Liver (tissue), 9 donors: ENCODE results near the gene ATP10A. TPM values are rescaled to one million over a fixed set of nuclear protein-coding genes. Genes with fewer than 3 reads are reported as not detected.

Experiments used
- DNase-seq: peaks from one replicate; pipeline ENCODE4 v3.0.0-alpha.2; 2017; ENCODE audit warnings: low spot score
- H3K27ac ChIP-seq, 2 donors: one replicate each; pipeline ENCODE4 v1.7.0; 2013; ENCODE audit warnings: inconsistent platforms in 2 of 2, low read length in 2 of 2, control low read depth in 1 of 2, low read depth in 1 of 2, mild to moderate bottlenecking in 1 of 2
- H3K27me3 ChIP-seq, 4 donors: one replicate each; pipeline versions ENCODE4 v1.6.1 to v1.7.0; 2013; ENCODE audit warnings: low read length in 3 of 4, inconsistent platforms in 1 of 4, mild to moderate bottlenecking in 1 of 4, moderate library complexity in 1 of 4; ENCODE audit not compliant: control insufficient read depth in 4 of 4, insufficient read depth in 4 of 4
- H3K36me3 ChIP-seq, 4 donors: one replicate each; pipeline versions ENCODE4 v1.6.1 to v1.7.0; 2013; ENCODE audit warnings: low read length in 3 of 4, mild to moderate bottlenecking in 3 of 4, low read depth in 1 of 4, moderate library complexity in 1 of 4; ENCODE audit not compliant: control insufficient read depth in 4 of 4, insufficient read depth in 3 of 4
- H3K4me1 ChIP-seq, 4 donors: one replicate each; pipeline versions ENCODE4 v1.6.1 to v1.7.0; 2013; ENCODE audit warnings: low read length in 3 of 4, mild to moderate bottlenecking in 3 of 4, moderate library complexity in 1 of 4; ENCODE audit not compliant: control insufficient read depth in 4 of 4, insufficient read depth in 4 of 4
- H3K4me3 ChIP-seq, 3 donors: one replicate each; pipeline versions ENCODE4 v1.6.1 to v1.7.0; 2013; ENCODE audit warnings: low read length in 3 of 3, control low read depth in 1 of 3, low read depth in 1 of 3, mild to moderate bottlenecking in 1 of 3
- H3K9ac ChIP-seq, 2 donors: one replicate each; pipeline ENCODE4 v1.7.0; 2013; ENCODE audit warnings: low read length in 2 of 2, mild to moderate bottlenecking in 2 of 2, moderate library complexity in 2 of 2, control low read depth in 1 of 2, low read depth in 1 of 2
- H3K9me3 ChIP-seq, 4 donors: one replicate each; pipeline versions ENCODE4 v1.6.1 to v1.7.0; 2013; ENCODE audit warnings: low read length in 3 of 4; ENCODE audit not compliant: control insufficient read depth in 4 of 4
- ATF3 ChIP-seq: IDR thresholded peaks from 2 replicates; pipeline ENCODE4 v1.6.1; 2016; ENCODE audit warnings: antibody characterized with exemption
- CTCF ChIP-seq: fragments of 150-350 bp; IDR thresholded peaks from 2 replicates; pipeline ENCODE4 v1.5.1; 2017; ENCODE audit warnings: improper control_type of control experiment, low read depth, low read length; ENCODE audit not compliant: missing input control
- EGR1 ChIP-seq, 2 donors: IDR thresholded peaks; 2 replicates each; pipeline ENCODE4 v1.6.1; 2016 to 2018; ENCODE audit warnings: antibody characterized with exemption in 2 of 2, low read depth in 2 of 2
- FOXA1 ChIP-seq: IDR thresholded peaks from 2 replicates; pipeline ENCODE4 v1.6.1; 2016; ENCODE audit warnings: antibody characterized with exemption
- FOXA2 ChIP-seq: IDR thresholded peaks from 2 replicates; pipeline ENCODE4 v1.6.1; 2016; ENCODE audit warnings: antibody characterized with exemption
- GABPA ChIP-seq, 2 donors: IDR thresholded peaks in 1 of 2; conservative IDR thresholded peaks in 1 of 2; 2 replicates each; pipeline ENCODE4 v1.6.1; 2016; ENCODE audit warnings: antibody characterized with exemption in 2 of 2, mild to moderate bottlenecking in 1 of 2, moderate library complexity in 1 of 2
- HNF4A ChIP-seq, 2 donors: conservative IDR thresholded peaks; 2 replicates each; pipeline ENCODE4 v1.6.1; 2016; ENCODE audit warnings: antibody characterized with exemption in 2 of 2, mild to moderate bottlenecking in 2 of 2
- HNF4G ChIP-seq: IDR thresholded peaks from 2 replicates; pipeline ENCODE4 v1.6.1; 2016; ENCODE audit warnings: antibody characterized with exemption
- JUND ChIP-seq, 2 donors: IDR thresholded peaks; 2 replicates each; pipeline ENCODE4 v1.6.1; 2016; ENCODE audit warnings: antibody characterized with exemption in 2 of 2
- MAX ChIP-seq: IDR thresholded peaks from 2 replicates; pipeline ENCODE4 v1.6.1; 2016; ENCODE audit warnings: antibody characterized with exemption
- NR2F2 ChIP-seq: IDR thresholded peaks from 2 replicates; pipeline ENCODE4 v1.6.1; 2016; ENCODE audit warnings: antibody characterized with exemption
- REST ChIP-seq: IDR thresholded peaks from 2 replicates; pipeline ENCODE4 v1.6.1; 2016; ENCODE audit warnings: antibody characterized with exemption, mild to moderate bottlenecking
- RXRA ChIP-seq, 2 donors: IDR thresholded peaks; 2 replicates each; pipeline ENCODE4 v1.6.1; 2017 to 2018; ENCODE audit warnings: antibody characterized with exemption in 2 of 2, mild to moderate bottlenecking in 1 of 2
- SP1 ChIP-seq: IDR thresholded peaks from 2 replicates; pipeline ENCODE4 v1.6.1; 2018; ENCODE audit warnings: antibody characterized with exemption, mild to moderate bottlenecking
- TAF1 ChIP-seq: conservative IDR thresholded peaks from 2 replicates; pipeline ENCODE4 v1.6.1; 2016; ENCODE audit warnings: antibody characterized with exemption, mild to moderate bottlenecking
- YY1 ChIP-seq: IDR thresholded peaks from 2 replicates; pipeline ENCODE4 v1.6.1; 2016; ENCODE audit warnings: antibody characterized with exemption, mild to moderate bottlenecking
- ZBTB33 ChIP-seq: IDR thresholded peaks from 2 replicates; pipeline ENCODE4 v1.6.1; 2016; ENCODE audit warnings: antibody characterized with exemption
- WGBS: extraction: QIAGEN DNeasy Blood & Tissue Kit; methylation state at CpG from one replicate; pipeline ENCODE4 v1.1.7; 2013; 5-methylcytosine and 5-hydroxymethylcytosine counted together
- polyA plus RNA-seq, 2 donors: library from polyadenylated mRNA; stranded (reverse) in 1 of 2; unstranded in 1 of 2; fragments of 200-250 nt in 1 of 2; fragments of >200 nt in 1 of 2; fragmentation: Nextera tagmentation in 1 of 2; extraction: Ambion mirVana in 1 of 2; gene quantifications; one replicate each; pipeline versions ENCODE4 v1.2.1 to v1.2.3, GENCODE V29; 2013 to 2015
- total RNA-seq, 2 donors: library from RNA; depleted of rRNA; stranded (reverse); fragments of >200 nt; gene quantifications; one replicate each; pipeline ENCODE4 v1.2.3, GENCODE V29; 2014
- donor health status: healthy.
- donor health status: healthy.
- donor health status: healthy.
- donor health status: healthy.
- donor health status: healthy.

ATP10A gene
- total and polyA plus RNA-seq, 4 donors = 0.22 to 1.8 (median 0.39) TPM

GRCh38 chr15:25803036-25803435, 60.1 kb downstream of the ATP10A start:
- no peak overlapping the region for H3K9ac ChIP-seq
- no peaks in the 10 kb centered on the region for H3K9me3 ChIP-seq
- H3K4me1 ChIP-seq = no peaks in the 10 kb centered on the region
- no peak overlapping the region for H3K4me3 ChIP-seq
- no peak for TF ChIP-seq HNF4A (conservative IDR thresholded peaks at IDR 0.05)
- TF ChIP-seq GABPA (IDR thresholded peaks at IDR 0.05 in 1 of 2, conservative IDR thresholded peaks at IDR 0.05 in 1 of 2) = no peak
- no peak for TF ChIP-seq FOXA1
- no peak for TF ChIP-seq TAF1
- peaks cover 0 to 3% (median 0%) of the 10 kb centered on the region in 4 donors for H3K27me3 ChIP-seq
- no peak for DNase-seq
- H3K27ac ChIP-seq = no peak overlapping the region
- H3K36me3 ChIP-seq = no peaks in the 10 kb centered on the region
- 90% methylated on average over 11 of the region's 11 CpGs for WGBS

- Histone ChIP-seq H3K4me1 (no peaks in the 10 kb centered on the region), H3K36me3 (no peaks in the 10 kb centered on the region), H3K9me3 (no peaks in the 10 kb centered on the region), H3K4me3 (no peak overlapping the region), H3K27ac (no peak overlapping the region), H3K9ac (no peak overlapping the region), H3K27me3 (peaks cover 0 to 3% (median 0%) of the 10 kb centered on the region in 4 donors)
- no peak for DNase-seq
- TF ChIP-seq ATF3 (no peak), MAX (no peak), CTCF (no peak), HNF4G (no peak), GABPA (IDR thresholded peaks at IDR 0.05 in 1 of 2, conservative IDR thresholded peaks at IDR 0.05 in 1 of 2) (no peak), NR2F2 (no peak), TAF1 (no peak), SP1 (no peak), HNF4A (conservative IDR thresholded peaks at IDR 0.05) (no peak), FOXA2 (no peak), FOXA1 (no peak), REST (no peak), JUND (IDR thresholded peaks at IDR 0.05) (no peak), ZBTB33 (no peak), EGR1 (IDR thresholded peaks at IDR 0.05; ENCODE audit: low read depth in 2 of 2) (no peak), YY1 (no peak), RXRA (IDR thresholded peaks at IDR 0.05) (no peak)
- 85% methylated on average over 16 of the region's 16 CpGs for WGBS
Measured at GRCh38 chr15:25802285-25802830, 60.8 kb downstream of the ATP10A start.
